Measurements from ENCODE around the gene ESRRG. TPM values are rescaled to one million over a fixed set of nuclear protein-coding genes. Genes with fewer than 3 reads are reported as not detected.

Gene ESRRG
- total RNA-seq, 2 donors from 2014 or later: 5.1 to 6.7 TPM

DNA sequence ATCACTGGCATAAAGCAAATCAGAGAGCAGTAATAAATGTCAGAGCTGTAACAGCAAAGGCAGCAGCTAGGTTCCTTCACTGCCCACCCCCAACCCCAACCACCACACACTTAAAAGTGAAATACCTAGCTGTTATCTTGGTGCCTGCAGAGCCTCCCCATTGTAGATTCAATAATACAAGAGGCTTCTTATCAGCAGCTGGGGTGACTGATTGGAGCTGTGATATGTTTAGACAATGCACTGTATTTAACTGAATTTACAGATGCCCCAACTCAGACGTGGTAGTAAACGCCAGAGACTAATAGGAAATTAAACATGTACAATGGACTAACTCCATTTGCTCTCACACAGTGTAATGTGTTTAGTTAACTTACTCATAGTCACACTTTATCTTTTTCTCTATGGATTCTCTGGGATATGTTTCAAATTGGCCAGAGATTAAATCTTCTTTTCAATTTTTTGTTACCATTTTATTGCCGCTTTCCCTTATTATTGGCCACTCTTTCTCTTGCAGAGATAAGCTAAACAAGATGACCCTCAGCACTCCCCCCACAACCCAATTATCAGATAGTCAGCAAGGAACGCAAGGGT is 117.1 kb downstream of the ESRRG start:
- DNase-seq: peak; percentile 74
- H3K4me3 Mint-ChIP-seq: no peak overlapping the region
- Histone ChIP-seq H3K4me1 (ENCODE audit: control insufficient read depth, insufficient read depth, low read length) (peaks cover 7% of the 10 kb centered on the region), H3K9me3 (ENCODE audit: control insufficient read depth, low read length) (no peaks in the 10 kb centered on the region), H3K36me3 (ENCODE audit: control insufficient read depth, insufficient read depth, low read length) (no peaks in the 10 kb centered on the region), H3K9ac (ENCODE audit: extremely low read depth, low read length, poor library complexity, severe bottlenecking) (no peak overlapping the region), H3K27me3 (ENCODE audit: control insufficient read depth, insufficient read depth, low read length, poor library complexity, severe bottlenecking) (no peaks in the 10 kb centered on the region), H3K27ac (ENCODE audit: low read depth, low read length) (no peak overlapping the region), H3K4me3 (ENCODE audit: low read length) (peak overlapping the region; percentile 58)
- no peaks in the 10 kb centered on the region for H3K9me3 Mint-ChIP-seq
- no peaks in the 10 kb centered on the region for H3K27me3 Mint-ChIP-seq (ENCODE audit: insufficient read depth)
- TF ChIP-seq, protein P1, sequence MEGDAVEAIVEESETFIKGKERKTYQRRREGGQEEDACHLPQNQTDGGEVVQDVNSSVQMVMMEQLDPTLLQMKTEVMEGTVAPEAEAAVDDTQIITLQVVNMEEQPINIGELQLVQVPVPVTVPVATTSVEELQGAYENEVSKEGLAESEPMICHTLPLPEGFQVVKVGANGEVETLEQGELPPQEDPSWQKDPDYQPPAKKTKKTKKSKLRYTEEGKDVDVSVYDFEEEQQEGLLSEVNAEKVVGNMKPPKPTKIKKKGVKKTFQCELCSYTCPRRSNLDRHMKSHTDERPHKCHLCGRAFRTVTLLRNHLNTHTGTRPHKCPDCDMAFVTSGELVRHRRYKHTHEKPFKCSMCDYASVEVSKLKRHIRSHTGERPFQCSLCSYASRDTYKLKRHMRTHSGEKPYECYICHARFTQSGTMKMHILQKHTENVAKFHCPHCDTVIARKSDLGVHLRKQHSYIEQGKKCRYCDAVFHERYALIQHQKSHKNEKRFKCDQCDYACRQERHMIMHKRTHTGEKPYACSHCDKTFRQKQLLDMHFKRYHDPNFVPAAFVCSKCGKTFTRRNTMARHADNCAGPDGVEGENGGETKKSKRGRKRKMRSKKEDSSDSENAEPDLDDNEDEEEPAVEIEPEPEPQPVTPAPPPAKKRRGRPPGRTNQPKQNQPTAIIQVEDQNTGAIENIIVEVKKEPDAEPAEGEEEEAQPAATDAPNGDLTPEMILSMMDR (conservative IDR thresholded peaks at IDR 0.05): no peak
- H3K4me1 Mint-ChIP-seq: peaks cover 45% of the 10 kb centered on the region
- no peak overlapping the region for H3K27ac Mint-ChIP-seq
- WGBS, 2 experiments (ENCODE audit: insufficient coverage in 1 of 2, insufficient read length in 1 of 2): 51 to 80% methylated on average over 1 to 3 of the region's 4 CpGs
- H3K36me3 Mint-ChIP-seq (ENCODE audit: low read depth): no peaks in the 10 kb centered on the region

DNA sequence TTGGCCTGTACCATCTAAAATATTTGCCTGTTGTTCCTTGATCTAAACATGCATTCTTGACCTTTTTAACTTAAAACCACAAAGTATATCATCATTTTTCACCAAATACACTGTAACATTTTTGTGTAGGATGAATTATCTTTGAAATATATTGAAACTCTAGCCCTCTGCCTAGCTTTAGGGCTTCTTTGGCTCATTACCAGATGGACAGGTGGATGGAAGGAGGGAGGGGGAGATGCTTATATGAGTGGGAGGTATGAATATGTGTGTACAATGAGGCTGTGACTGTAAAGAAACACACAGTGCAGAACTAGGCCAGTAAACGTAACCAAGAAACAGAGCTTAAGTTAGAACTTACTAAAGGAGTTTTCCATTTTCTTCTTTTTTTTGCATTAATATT is 118.5 kb downstream of the ESRRG start:
- Histone ChIP-seq H3K27ac (ENCODE audit: low read depth, low read length) (no peak overlapping the region), H3K4me1 (ENCODE audit: control insufficient read depth, insufficient read depth, low read length) (peaks cover 13% of the 10 kb centered on the region), H3K9me3 (ENCODE audit: control insufficient read depth, low read length) (no peaks in the 10 kb centered on the region), H3K9ac (ENCODE audit: extremely low read depth, low read length, poor library complexity, severe bottlenecking) (no peak overlapping the region), H3K4me3 (ENCODE audit: low read length) (no peak overlapping the region), H3K27me3 (ENCODE audit: control insufficient read depth, insufficient read depth, low read length, poor library complexity, severe bottlenecking) (no peaks in the 10 kb centered on the region), H3K36me3 (ENCODE audit: control insufficient read depth, insufficient read depth, low read length) (no peaks in the 10 kb centered on the region)
- Mint-ChIP-seq H3K27me3 (ENCODE audit: insufficient read depth) (no peaks in the 10 kb centered on the region), H3K36me3 (ENCODE audit: low read depth) (no peaks in the 10 kb centered on the region), H3K9me3 (no peaks in the 10 kb centered on the region), H3K4me3 (no peak overlapping the region), H3K4me1 (peaks cover 55% of the 10 kb centered on the region), H3K27ac (no peak overlapping the region)
- TF ChIP-seq, protein P1 (conservative IDR thresholded peaks at IDR 0.05): no peak
- DNase-seq: no peak
- 83 to 86% methylated on average over 1 of the region's 1 CpG for WGBS, 2 experiments (ENCODE audit: insufficient coverage in 1 of 2, insufficient read length in 1 of 2)

DNA sequence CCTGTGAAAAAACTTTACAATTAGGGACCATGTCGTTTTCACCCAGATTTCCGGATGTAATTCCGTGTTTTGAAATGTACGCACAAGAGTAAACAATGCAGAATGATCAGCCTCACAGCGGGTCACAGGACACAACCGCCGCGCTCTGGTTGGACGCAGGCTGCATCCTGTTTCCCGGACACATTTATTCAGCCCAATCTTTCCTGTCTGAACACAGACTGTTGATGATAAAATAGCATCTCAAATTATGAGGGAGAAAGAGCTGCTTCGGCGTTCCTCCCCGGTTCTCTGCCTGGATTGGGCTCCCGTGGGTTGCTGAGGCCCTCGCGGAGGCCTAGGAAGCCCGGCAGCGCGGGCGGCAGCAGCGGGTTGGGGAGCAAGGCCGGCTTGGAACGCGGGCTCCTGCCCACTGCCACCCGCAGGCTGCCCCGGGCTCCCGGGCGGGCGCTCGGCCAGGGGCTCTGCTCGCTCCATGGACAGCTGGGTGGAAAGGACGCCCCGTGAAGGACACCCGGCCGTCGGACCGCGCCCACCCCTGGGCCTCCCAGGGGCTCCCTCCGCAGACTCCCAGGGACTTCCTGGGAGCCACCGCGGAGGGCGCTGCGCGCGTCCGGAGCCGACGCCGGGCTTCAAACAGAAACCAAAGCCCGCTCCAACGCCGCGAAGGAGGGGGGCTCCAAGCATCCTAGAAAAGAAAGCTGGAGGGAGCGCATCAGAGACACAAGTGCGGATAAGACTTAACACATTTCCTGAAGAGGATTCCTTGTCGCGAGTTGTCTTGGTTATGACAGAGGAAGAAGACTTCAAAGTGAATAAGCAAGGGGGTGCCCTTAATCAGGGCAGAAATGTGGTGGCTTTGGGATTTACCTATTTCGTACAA is 122.3 kb downstream of the ESRRG start:
- Histone ChIP-seq H3K36me3 (ENCODE audit: control insufficient read depth, insufficient read depth, low read length) (no peaks in the 10 kb centered on the region), H3K9me3 (ENCODE audit: control insufficient read depth, low read length) (no peaks in the 10 kb centered on the region), H3K27me3 (ENCODE audit: control insufficient read depth, insufficient read depth, low read length, poor library complexity, severe bottlenecking) (no peaks in the 10 kb centered on the region), H3K27ac (ENCODE audit: low read depth, low read length) (peak overlapping the region; percentile 42), H3K4me3 (ENCODE audit: low read length) (peak overlapping the region; percentile 66), H3K4me1 (ENCODE audit: control insufficient read depth, insufficient read depth, low read length) (peaks cover 13% of the 10 kb centered on the region), H3K9ac (ENCODE audit: extremely low read depth, low read length, poor library complexity, severe bottlenecking) (peak overlapping the region; percentile 63)
- TF ChIP-seq, protein P1 (conservative IDR thresholded peaks at IDR 0.05): peak; percentile 79
- Mint-ChIP-seq H3K27me3 (ENCODE audit: insufficient read depth) (no peaks in the 10 kb centered on the region), H3K9me3 (no peaks in the 10 kb centered on the region), H3K4me1 (peaks cover 61% of the 10 kb centered on the region), H3K36me3 (ENCODE audit: low read depth) (no peaks in the 10 kb centered on the region), H3K4me3 (peak overlapping the region; percentile 63), H3K27ac (peak overlapping the region; percentile 90)
- 8 to 13% methylated on average over 21 to 58 of the region's 58 CpGs for WGBS, 2 experiments (ENCODE audit: insufficient coverage in 1 of 2, insufficient read length in 1 of 2)
- DNase-seq: peak; percentile 90

Data from endodermal cell (in vitro differentiated cells).